TTC549 (cell line): Measurements from ENCODE around the gene DNAJC18.

ENCODE experiments used
- FAIRE-seq: peaks from 2 replicates; lab custom pipeline; 2012; peaks lifted over from hg19 to GRCh38; lab: Jason Lieb, UNC

DNAJC18 gene

GRCh38 chr5:139361835-139362429 is 77.4 kb downstream of the DNAJC18 start:
- FAIRE-seq, result no peak

GRCh38 chr5:139360384-139360783 is 78.9 kb downstream of the DNAJC18 start:
- no peak for FAIRE-seq
